GM18517 (cell line): ENCODE data around the gene CIROP.

Experiments
- ATAC-seq: cut with Tn5 transposase; IDR thresholded peaks from one replicate; pipeline ENCODE4 v1.9.1; 2021; ENCODE audit warnings: mild to moderate bottlenecking, moderate library complexity; ENCODE audit not compliant: unreplicated experiment

CIROP gene

GRCh38 chr14:23052182-23052623 is 52.6 kb downstream of the CIROP start:
- no peak for ATAC-seq

- ATAC-seq: no peak
Observed at GRCh38 chr14:23051141-23052057, 53.4 kb downstream of the CIROP start.
